Liver (tissue), 9 donors: ENCODE results near the gene TMPRSS7. TPM values are rescaled to one million over a fixed set of nuclear protein-coding genes. Genes with fewer than 3 reads are reported as not detected.

Experiments
- DNase-seq: peaks from one replicate; pipeline ENCODE4 v3.0.0-alpha.2; 2017; ENCODE audit warnings: low spot score
- H3K27ac ChIP-seq, 2 donors: one replicate each; pipeline ENCODE4 v1.7.0; 2013; ENCODE audit warnings: inconsistent platforms in 2 of 2, low read length in 2 of 2, control low read depth in 1 of 2, low read depth in 1 of 2, mild to moderate bottlenecking in 1 of 2
- H3K27me3 ChIP-seq, 4 donors: one replicate each; pipeline versions ENCODE4 v1.6.1 to v1.7.0; 2013; ENCODE audit warnings: low read length in 3 of 4, inconsistent platforms in 1 of 4, mild to moderate bottlenecking in 1 of 4, moderate library complexity in 1 of 4; ENCODE audit not compliant: control insufficient read depth in 4 of 4, insufficient read depth in 4 of 4
- H3K36me3 ChIP-seq, 4 donors: one replicate each; pipeline versions ENCODE4 v1.6.1 to v1.7.0; 2013; ENCODE audit warnings: low read length in 3 of 4, mild to moderate bottlenecking in 3 of 4, low read depth in 1 of 4, moderate library complexity in 1 of 4; ENCODE audit not compliant: control insufficient read depth in 4 of 4, insufficient read depth in 3 of 4
- H3K4me1 ChIP-seq, 4 donors: one replicate each; pipeline versions ENCODE4 v1.6.1 to v1.7.0; 2013; ENCODE audit warnings: low read length in 3 of 4, mild to moderate bottlenecking in 3 of 4, moderate library complexity in 1 of 4; ENCODE audit not compliant: control insufficient read depth in 4 of 4, insufficient read depth in 4 of 4
- H3K4me3 ChIP-seq, 3 donors: one replicate each; pipeline versions ENCODE4 v1.6.1 to v1.7.0; 2013; ENCODE audit warnings: low read length in 3 of 3, control low read depth in 1 of 3, low read depth in 1 of 3, mild to moderate bottlenecking in 1 of 3
- H3K9ac ChIP-seq, 2 donors: one replicate each; pipeline ENCODE4 v1.7.0; 2013; ENCODE audit warnings: low read length in 2 of 2, mild to moderate bottlenecking in 2 of 2, moderate library complexity in 2 of 2, control low read depth in 1 of 2, low read depth in 1 of 2
- H3K9me3 ChIP-seq, 4 donors: one replicate each; pipeline versions ENCODE4 v1.6.1 to v1.7.0; 2013; ENCODE audit warnings: low read length in 3 of 4; ENCODE audit not compliant: control insufficient read depth in 4 of 4
- CTCF ChIP-seq: fragments of 150-350 bp; IDR thresholded peaks from 2 replicates; pipeline ENCODE4 v1.5.1; 2017; ENCODE audit warnings: improper control_type of control experiment, low read depth, low read length; ENCODE audit not compliant: missing input control
- EGR1 ChIP-seq, 2 donors: IDR thresholded peaks; 2 replicates each; pipeline ENCODE4 v1.6.1; 2016 to 2018; ENCODE audit warnings: antibody characterized with exemption in 2 of 2, low read depth in 2 of 2
- FOXA1 ChIP-seq: IDR thresholded peaks from 2 replicates; pipeline ENCODE4 v1.6.1; 2016; ENCODE audit warnings: antibody characterized with exemption
- FOXA2 ChIP-seq: IDR thresholded peaks from 2 replicates; pipeline ENCODE4 v1.6.1; 2016; ENCODE audit warnings: antibody characterized with exemption
- GABPA ChIP-seq, 2 donors: IDR thresholded peaks in 1 of 2; conservative IDR thresholded peaks in 1 of 2; 2 replicates each; pipeline ENCODE4 v1.6.1; 2016; ENCODE audit warnings: antibody characterized with exemption in 2 of 2, mild to moderate bottlenecking in 1 of 2, moderate library complexity in 1 of 2
- HNF4A ChIP-seq, 2 donors: conservative IDR thresholded peaks; 2 replicates each; pipeline ENCODE4 v1.6.1; 2016; ENCODE audit warnings: antibody characterized with exemption in 2 of 2, mild to moderate bottlenecking in 2 of 2
- HNF4G ChIP-seq: IDR thresholded peaks from 2 replicates; pipeline ENCODE4 v1.6.1; 2016; ENCODE audit warnings: antibody characterized with exemption
- MAX ChIP-seq: IDR thresholded peaks from 2 replicates; pipeline ENCODE4 v1.6.1; 2016; ENCODE audit warnings: antibody characterized with exemption
- NR2F2 ChIP-seq: IDR thresholded peaks from 2 replicates; pipeline ENCODE4 v1.6.1; 2016; ENCODE audit warnings: antibody characterized with exemption
- RAD21 ChIP-seq, 2 donors: IDR thresholded peaks; 2 replicates each; pipeline ENCODE4 v1.6.1; 2016; ENCODE audit warnings: antibody characterized with exemption in 2 of 2, mild to moderate bottlenecking in 2 of 2
- REST ChIP-seq: IDR thresholded peaks from 2 replicates; pipeline ENCODE4 v1.6.1; 2016; ENCODE audit warnings: antibody characterized with exemption, mild to moderate bottlenecking
- RXRA ChIP-seq, 2 donors: IDR thresholded peaks; 2 replicates each; pipeline ENCODE4 v1.6.1; 2017 to 2018; ENCODE audit warnings: antibody characterized with exemption in 2 of 2, mild to moderate bottlenecking in 1 of 2
- SP1 ChIP-seq: IDR thresholded peaks from 2 replicates; pipeline ENCODE4 v1.6.1; 2018; ENCODE audit warnings: antibody characterized with exemption, mild to moderate bottlenecking
- TAF1 ChIP-seq: conservative IDR thresholded peaks from 2 replicates; pipeline ENCODE4 v1.6.1; 2016; ENCODE audit warnings: antibody characterized with exemption, mild to moderate bottlenecking
- YY1 ChIP-seq: IDR thresholded peaks from 2 replicates; pipeline ENCODE4 v1.6.1; 2016; ENCODE audit warnings: antibody characterized with exemption, mild to moderate bottlenecking
- WGBS: extraction: QIAGEN DNeasy Blood & Tissue Kit; methylation state at CpG from one replicate; pipeline ENCODE4 v1.1.7; 2013; 5-methylcytosine and 5-hydroxymethylcytosine counted together
- polyA plus RNA-seq, 2 donors: library from polyadenylated mRNA; stranded (reverse) in 1 of 2; unstranded in 1 of 2; fragments of 200-250 nt in 1 of 2; fragments of >200 nt in 1 of 2; fragmentation: Nextera tagmentation in 1 of 2; extraction: Ambion mirVana in 1 of 2; gene quantifications; one replicate each; pipeline versions ENCODE4 v1.2.1 to v1.2.3, GENCODE V29; 2013 to 2015
- total RNA-seq, 2 donors: library from RNA; depleted of rRNA; stranded (reverse); fragments of >200 nt; gene quantifications; one replicate each; pipeline ENCODE4 v1.2.3, GENCODE V29; 2014
- TF ChIP-seq, protein P1 (sequence below): IDR thresholded peaks from 2 replicates; pipeline ENCODE4 v1.6.1; 2016; ENCODE audit warnings: antibody characterized with exemption
- TF ChIP-seq, protein P2 (sequence below): IDR thresholded peaks from 2 replicates; pipeline ENCODE4 v1.6.1; 2016; ENCODE audit warnings: antibody characterized with exemption
- donor health status: healthy.
- donor health status: healthy.
- donor health status: healthy.
- donor health status: healthy.
- donor health status: healthy.

TMPRSS7 gene
- total and polyA plus RNA-seq, 4 donors: not detected

DNA sequence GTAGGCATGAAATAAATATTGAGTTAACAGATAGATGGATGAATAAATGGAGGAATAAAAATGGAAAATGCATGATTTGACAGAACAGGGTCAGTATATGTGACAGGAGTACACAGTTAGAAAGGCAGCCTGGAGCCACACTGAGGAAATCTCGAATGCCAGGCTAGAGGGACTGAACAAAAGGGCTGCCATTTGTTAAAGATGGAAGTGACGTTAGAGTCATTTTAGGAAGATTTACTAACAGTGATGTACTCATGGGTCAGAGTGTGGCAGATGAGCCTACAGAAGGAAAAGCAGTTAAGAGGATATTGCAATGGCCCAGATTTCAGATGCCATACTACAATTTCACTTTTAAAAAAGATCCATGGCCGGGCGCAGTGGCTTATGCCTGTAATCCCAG is 7.4 kb upstream of the TMPRSS7 start:
- Histone ChIP-seq H3K27ac (no peak overlapping the region), H3K4me1 (no peaks in the 10 kb centered on the region), H3K27me3 (no peaks in the 10 kb centered on the region), H3K36me3 (no peaks in the 10 kb centered on the region), H3K9ac (no peak overlapping the region), H3K9me3 (no peaks in the 10 kb centered on the region), H3K4me3 (no peak overlapping the region)
- TF ChIP-seq RAD21 (IDR thresholded peaks at IDR 0.05) (no peak), HNF4A (conservative IDR thresholded peaks at IDR 0.05) (no peak), EGR1 (IDR thresholded peaks at IDR 0.05; ENCODE audit: low read depth in 2 of 2) (no peak), YY1 (no peak), MAX (no peak), CTCF (no peak), RXRA (IDR thresholded peaks at IDR 0.05) (no peak), FOXA1 (no peak), FOXA2 (no peak), NR2F2 (no peak), TAF1 (no peak), SP1 (no peak), REST (no peak)
- TF ChIP-seq, protein P1, sequence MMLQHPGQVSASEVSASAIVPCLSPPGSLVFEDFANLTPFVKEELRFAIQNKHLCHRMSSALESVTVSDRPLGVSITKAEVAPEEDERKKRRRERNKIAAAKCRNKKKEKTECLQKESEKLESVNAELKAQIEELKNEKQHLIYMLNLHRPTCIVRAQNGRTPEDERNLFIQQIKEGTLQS: no peak
- TF ChIP-seq, protein P2, sequence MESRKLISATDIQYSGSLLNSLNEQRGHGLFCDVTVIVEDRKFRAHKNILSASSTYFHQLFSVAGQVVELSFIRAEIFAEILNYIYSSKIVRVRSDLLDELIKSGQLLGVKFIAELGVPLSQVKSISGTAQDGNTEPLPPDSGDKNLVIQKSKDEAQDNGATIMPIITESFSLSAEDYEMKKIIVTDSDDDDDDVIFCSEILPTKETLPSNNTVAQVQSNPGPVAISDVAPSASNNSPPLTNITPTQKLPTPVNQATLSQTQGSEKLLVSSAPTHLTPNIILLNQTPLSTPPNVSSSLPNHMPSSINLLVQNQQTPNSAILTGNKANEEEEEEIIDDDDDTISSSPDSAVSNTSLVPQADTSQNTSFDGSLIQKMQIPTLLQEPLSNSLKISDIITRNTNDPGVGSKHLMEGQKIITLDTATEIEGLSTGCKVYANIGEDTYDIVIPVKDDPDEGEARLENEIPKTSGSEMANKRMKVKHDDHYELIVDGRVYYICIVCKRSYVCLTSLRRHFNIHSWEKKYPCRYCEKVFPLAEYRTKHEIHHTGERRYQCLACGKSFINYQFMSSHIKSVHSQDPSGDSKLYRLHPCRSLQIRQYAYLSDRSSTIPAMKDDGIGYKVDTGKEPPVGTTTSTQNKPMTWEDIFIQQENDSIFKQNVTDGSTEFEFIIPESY: no peak
- no peak for DNase-seq
- 95% methylated on average over 4 of the region's 4 CpGs for WGBS

- WGBS: 77% methylated on average over 4 of the region's 4 CpGs
- Histone ChIP-seq H3K4me3 (no peak overlapping the region), H3K4me1 (no peaks in the 10 kb centered on the region), H3K27ac (no peak overlapping the region), H3K27me3 (no peaks in the 10 kb centered on the region), H3K9ac (no peak overlapping the region), H3K36me3 (no peaks in the 10 kb centered on the region), H3K9me3 (no peaks in the 10 kb centered on the region)
- no peak for DNase-seq
- TF ChIP-seq RXRA (IDR thresholded peaks at IDR 0.05) (no peak), HNF4G (no peak), EGR1 (IDR thresholded peaks at IDR 0.05; ENCODE audit: low read depth in 2 of 2) (no peak), GABPA (IDR thresholded peaks at IDR 0.05 in 1 of 2, conservative IDR thresholded peaks at IDR 0.05 in 1 of 2) (no peak), CTCF (no peak), MAX (no peak)
- TF ChIP-seq, protein P2: no peak
Measured at GRCh38 chr3:112027826-112028225, 6.7 kb upstream of the TMPRSS7 start.
